HG03565 (cell line): Measurements from ENCODE around the gene RPL3.
A peak's percentile ranks its signal among the peaks of the same experiment; 100 is the strongest.

ENCODE experiments used
- ATAC-seq: cut with Tn5 transposase; IDR thresholded peaks from one replicate; pipeline ENCODE4 v1.9.1; 2021; ENCODE audit warnings: mild to moderate bottlenecking, moderate library complexity; ENCODE audit not compliant: unreplicated experiment

RPL3 gene

GRCh38 chr22:39284142-39284980 is 35.1 kb downstream of the RPL3 start:
- ATAC-seq: no peak

GRCh38 chr22:39283322-39284141 is 35.9 kb downstream of the RPL3 start:
- no peak for ATAC-seq

- ATAC-seq: no peak
These were observed 36.6 kb downstream of the RPL3 start for GRCh38 chr22:39282645-39283321.

GRCh38 chr22:39281126-39281525 is 38.3 kb downstream of the RPL3 start:
- no peak for ATAC-seq

GRCh38 chr22:39280250-39280649 is 39.2 kb downstream of the RPL3 start:
- no peak for ATAC-seq

GRCh38 chr22:39279170-39279850 is 40.1 kb downstream of the RPL3 start:
- ATAC-seq: no peak

- no peak for ATAC-seq
These were observed 41.4 kb downstream of the RPL3 start for GRCh38 chr22:39278040-39278439.

- no peak for ATAC-seq
These were observed 42.2 kb downstream of the RPL3 start for GRCh38 chr22:39277142-39277607.

- ATAC-seq: no peak
These were observed 42.8 kb downstream of the RPL3 start for GRCh38 chr22:39276440-39277141.

- ATAC-seq: no peak
These were observed 43.5 kb downstream of the RPL3 start for GRCh38 chr22:39275814-39276439.

- no peak for ATAC-seq
These were observed 45.2 kb downstream of the RPL3 start for GRCh38 chr22:39273950-39274887.

- ATAC-seq: no peak
These were observed 48.6 kb downstream of the RPL3 start for GRCh38 chr22:39270792-39271191.

GRCh38 chr22:39270280-39270679 is 49.1 kb downstream of the RPL3 start:
- ATAC-seq: no peak

- no peak for ATAC-seq
These were observed 50.2 kb downstream of the RPL3 start for GRCh38 chr22:39269095-39269790.

- no peak for ATAC-seq
These were observed 50.8 kb downstream of the RPL3 start for GRCh38 chr22:39268645-39269044.

- no peak for ATAC-seq
These were observed 51.4 kb downstream of the RPL3 start for GRCh38 chr22:39267974-39268373.

- ATAC-seq: peak; percentile 72
These were observed 52.9 kb downstream of the RPL3 start for GRCh38 chr22:39266398-39267030.
